Gastrocnemius medialis (tissue), 4 donors: ENCODE measurements around the gene OR4D11.

Source experiments
- POLR2A ChIP-seq, 2 donors: fragments of 450-650 bp; IDR thresholded peaks; one replicate each; pipeline ENCODE4 v1.6.1; 2017; ENCODE audit warnings: antibody characterized with exemption in 2 of 2, mild to moderate bottlenecking in 2 of 2, moderate library complexity in 2 of 2
- TF ChIP-seq, protein P1 (sequence below), 5 experiments: fragments of 450-650 bp in 3 of 5; fragments of 200-600 bp in 2 of 5; sonication (generic) in 2 of 5; IDR thresholded peaks in 4 of 5; conservative IDR thresholded peaks in 1 of 5; 1 replicate in 4 of 5; 2 replicates in 1 of 5; pipeline ENCODE4 v1.5.1; 2016 to 2019; ENCODE audit warnings: antibody characterized with exemption in 5 of 5, mild to moderate bottlenecking in 3 of 5, moderate library complexity in 3 of 5

DNA sequence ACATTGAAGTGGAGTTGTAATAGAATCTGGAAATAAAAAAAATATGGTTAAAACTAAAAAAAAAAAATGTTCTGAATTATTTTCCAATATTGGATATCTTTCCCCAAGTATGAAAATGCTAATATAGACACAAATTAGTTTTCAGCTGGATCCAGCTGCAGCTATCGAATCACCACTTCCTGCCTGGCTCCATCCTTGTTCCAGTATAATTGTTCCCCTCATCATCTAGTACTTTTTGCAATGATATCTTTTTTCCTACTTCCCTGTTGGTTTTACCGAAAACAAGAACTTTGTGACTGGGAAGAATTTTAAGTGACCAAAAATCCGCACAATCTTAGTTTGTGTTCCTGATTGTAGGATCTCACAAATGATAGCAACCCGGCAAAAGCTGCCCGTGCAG lies 17.4 kb downstream of the OR4D11 start:
- TF ChIP-seq, protein P1, sequence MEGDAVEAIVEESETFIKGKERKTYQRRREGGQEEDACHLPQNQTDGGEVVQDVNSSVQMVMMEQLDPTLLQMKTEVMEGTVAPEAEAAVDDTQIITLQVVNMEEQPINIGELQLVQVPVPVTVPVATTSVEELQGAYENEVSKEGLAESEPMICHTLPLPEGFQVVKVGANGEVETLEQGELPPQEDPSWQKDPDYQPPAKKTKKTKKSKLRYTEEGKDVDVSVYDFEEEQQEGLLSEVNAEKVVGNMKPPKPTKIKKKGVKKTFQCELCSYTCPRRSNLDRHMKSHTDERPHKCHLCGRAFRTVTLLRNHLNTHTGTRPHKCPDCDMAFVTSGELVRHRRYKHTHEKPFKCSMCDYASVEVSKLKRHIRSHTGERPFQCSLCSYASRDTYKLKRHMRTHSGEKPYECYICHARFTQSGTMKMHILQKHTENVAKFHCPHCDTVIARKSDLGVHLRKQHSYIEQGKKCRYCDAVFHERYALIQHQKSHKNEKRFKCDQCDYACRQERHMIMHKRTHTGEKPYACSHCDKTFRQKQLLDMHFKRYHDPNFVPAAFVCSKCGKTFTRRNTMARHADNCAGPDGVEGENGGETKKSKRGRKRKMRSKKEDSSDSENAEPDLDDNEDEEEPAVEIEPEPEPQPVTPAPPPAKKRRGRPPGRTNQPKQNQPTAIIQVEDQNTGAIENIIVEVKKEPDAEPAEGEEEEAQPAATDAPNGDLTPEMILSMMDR (IDR thresholded peaks at IDR 0.05 in 4 of 5, conservative IDR thresholded peaks at IDR 0.05 in 1 of 5), result no peak
- TF ChIP-seq POLR2A (IDR thresholded peaks at IDR 0.05), result no peak
